HEK293 (cell line): Measurements from ENCODE around the gene EFCAB8.

Experiments
- ZNF239 ChIP-seq: fragments of 450-650 bp; formaldehyde crosslinking; IDR thresholded peaks from 2 replicates; pipeline ENCODE4 v1.5.1; 2016; ENCODE audit warnings: missing biosample characterization, missing genetic modification characterization
- ZNF391 ChIP-seq: fragments of 450-650 bp; formaldehyde crosslinking; IDR thresholded peaks from 2 replicates; pipeline ENCODE4 v1.5.1; 2016; ENCODE audit warnings: low read depth, missing biosample characterization, missing genetic modification characterization, borderline replicate concordance
- ZSCAN16 ChIP-seq: fragments of 450-650 bp; formaldehyde crosslinking; IDR thresholded peaks from 2 replicates; pipeline ENCODE4 v1.5.1; 2016; ENCODE audit warnings: missing biosample characterization, missing genetic modification characterization
- TF ChIP-seq, protein P1 (sequence below): fragments of 450-650 bp; formaldehyde crosslinking; IDR thresholded peaks from 2 replicates; pipeline ENCODE4 v1.5.1; 2016; ENCODE audit warnings: missing biosample characterization, missing genetic modification characterization

- TF ChIP-seq ZNF239 (tag by site-specific recombination): no peak
- no peak for TF ChIP-seq ZNF391 (tag by site-specific recombination)
- no peak for TF ChIP-seq ZSCAN16
- TF ChIP-seq, protein P1, sequence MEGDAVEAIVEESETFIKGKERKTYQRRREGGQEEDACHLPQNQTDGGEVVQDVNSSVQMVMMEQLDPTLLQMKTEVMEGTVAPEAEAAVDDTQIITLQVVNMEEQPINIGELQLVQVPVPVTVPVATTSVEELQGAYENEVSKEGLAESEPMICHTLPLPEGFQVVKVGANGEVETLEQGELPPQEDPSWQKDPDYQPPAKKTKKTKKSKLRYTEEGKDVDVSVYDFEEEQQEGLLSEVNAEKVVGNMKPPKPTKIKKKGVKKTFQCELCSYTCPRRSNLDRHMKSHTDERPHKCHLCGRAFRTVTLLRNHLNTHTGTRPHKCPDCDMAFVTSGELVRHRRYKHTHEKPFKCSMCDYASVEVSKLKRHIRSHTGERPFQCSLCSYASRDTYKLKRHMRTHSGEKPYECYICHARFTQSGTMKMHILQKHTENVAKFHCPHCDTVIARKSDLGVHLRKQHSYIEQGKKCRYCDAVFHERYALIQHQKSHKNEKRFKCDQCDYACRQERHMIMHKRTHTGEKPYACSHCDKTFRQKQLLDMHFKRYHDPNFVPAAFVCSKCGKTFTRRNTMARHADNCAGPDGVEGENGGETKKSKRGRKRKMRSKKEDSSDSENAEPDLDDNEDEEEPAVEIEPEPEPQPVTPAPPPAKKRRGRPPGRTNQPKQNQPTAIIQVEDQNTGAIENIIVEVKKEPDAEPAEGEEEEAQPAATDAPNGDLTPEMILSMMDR (tag by site-specific recombination): no peak
Observed at GRCh38 chr20:32976746-32977145, 118.0 kb downstream of the EFCAB8 start.
